WTC11 (cell line): ENCODE results near the gene ABHD17C. TPM values are rescaled to one million over a fixed set of nuclear protein-coding genes. Genes with fewer than 3 reads are reported as not detected.

Source experiments
- ATAC-seq: fragments of 200-7000 bp; cut with Tn5 transposase; 2 replicates; pipeline ENCODE4 v1.10.0; 2021; ENCODE audit warnings: mild to moderate bottlenecking, moderate library complexity
- CTCF ChIA-PET: fragments of 300-600 bp; sonication (Branson Sonifier 250); formaldehyde crosslinking; loops from one replicate; lab custom pipeline; 2021; ENCODE audit warnings: antibody characterized with exemption; lab: Charles Lee
- POLR2A ChIA-PET: fragments of 350-600 bp; sonication (Branson Sonifier 250); formaldehyde crosslinking; loops from one replicate; lab custom pipeline; 2021; ENCODE audit warnings: antibody characterized with exemption; lab: Charles Lee
- DNase-seq: peaks from one replicate; pipeline ENCODE4 v3.0.0; 2021; ENCODE audit warnings: low spot score
- H3K27ac Mint-ChIP-seq: 2 replicates; pipeline ENCODE4 v1.8.0; 2021; ENCODE audit warnings: mixed read lengths
- H3K27me3 Mint-ChIP-seq: 2 replicates; pipeline ENCODE4 v1.8.0; 2021; ENCODE audit warnings: low read depth, mild to moderate bottlenecking, moderate library complexity, mixed read lengths
- H3K36me3 Mint-ChIP-seq: 2 replicates; pipeline ENCODE4 v1.8.0; 2021; ENCODE audit warnings: mixed read lengths
- H3K4me1 Mint-ChIP-seq: 2 replicates; pipeline ENCODE4 v1.8.0; 2022; ENCODE audit warnings: mixed read lengths
- H3K4me3 Mint-ChIP-seq: 2 replicates; pipeline ENCODE4 v1.8.0; 2021; ENCODE audit warnings: mild to moderate bottlenecking, moderate library complexity, mixed read lengths
- H3K9me3 Mint-ChIP-seq: 2 replicates; pipeline ENCODE4 v1.8.0; 2021; ENCODE audit warnings: mixed read lengths
- AR ChIP-seq: fragments of 250-450 bp; sonication (Bioruptor Pico); IDR thresholded peaks from 2 replicates; pipeline ENCODE4 v1.9.0; 2021; ENCODE audit warnings: mild to moderate bottlenecking
- ARID4B ChIP-seq: sonication (generic); formaldehyde crosslinking; IDR thresholded peaks from 2 replicates; pipeline ENCODE4 v1.8.0; 2023; ENCODE audit warnings: missing genetic modification reagents, mild to moderate bottlenecking, borderline replicate concordance
- CDX4 ChIP-seq: fragments of 250-450 bp; sonication (Bioruptor Pico); IDR thresholded peaks from 2 replicates; pipeline ENCODE4 v1.9.0; 2021; ENCODE audit warnings: moderate library complexity, mild to moderate bottlenecking, inconsistent platforms, borderline replicate concordance
- CREM ChIP-seq: sonication (generic); formaldehyde crosslinking; IDR thresholded peaks from 2 replicates; pipeline ENCODE4 v1.8.1; 2022; ENCODE audit warnings: mild to moderate bottlenecking, missing genetic modification reagents, moderate library complexity
- CTCF ChIP-seq: fragments of 200-600 bp; IDR thresholded peaks from 2 replicates; pipeline ENCODE4 v1.8.0; 2022; ENCODE audit warnings: antibody characterized with exemption
- E2F5 ChIP-seq: sonication (generic); formaldehyde crosslinking; IDR thresholded peaks from 2 replicates; pipeline ENCODE4 v1.8.1; 2022; ENCODE audit warnings: mild to moderate bottlenecking, moderate library complexity, missing genetic modification reagents
- FOXJ3 ChIP-seq: sonication (generic); formaldehyde crosslinking; IDR thresholded peaks from 2 replicates; pipeline ENCODE4 v1.9.0; 2021; ENCODE audit warnings: missing genetic modification reagents, mild to moderate bottlenecking, borderline replicate concordance
- MYBL2 ChIP-seq: sonication (generic); formaldehyde crosslinking; IDR thresholded peaks from 2 replicates; pipeline ENCODE4 v1.8.1; 2023; ENCODE audit warnings: mild to moderate bottlenecking, moderate library complexity, missing genetic modification reagents
- NR2C2 ChIP-seq: sonication (generic); formaldehyde crosslinking; IDR thresholded peaks from 2 replicates; pipeline ENCODE4 v1.8.0; 2022; ENCODE audit warnings: mild to moderate bottlenecking, missing genetic modification reagents
- NR3C1 ChIP-seq: sonication (generic); formaldehyde crosslinking; conservative IDR thresholded peaks from 2 replicates; pipeline ENCODE4 v1.8.1; 2023; ENCODE audit warnings: low read depth, mild to moderate bottlenecking, missing genetic modification reagents
- PRRX2 ChIP-seq: fragments of 250-450 bp; sonication (Bioruptor Pico); IDR thresholded peaks from 2 replicates; pipeline ENCODE4 v1.8.0; 2021; ENCODE audit warnings: mild to moderate bottlenecking
- SOX15 ChIP-seq: fragments of 250-450 bp; sonication (Bioruptor Pico); IDR thresholded peaks from 2 replicates; pipeline ENCODE4 v1.9.0; 2021; ENCODE audit warnings: mild to moderate bottlenecking
- SP1 ChIP-seq: sonication (generic); formaldehyde crosslinking; conservative IDR thresholded peaks from 2 replicates; pipeline ENCODE4 v1.8.1; 2022; ENCODE audit warnings: missing genetic modification reagents
- TP53 ChIP-seq: sonication (generic); formaldehyde crosslinking; IDR thresholded peaks from 2 replicates; pipeline ENCODE4 v1.8.1; 2023; ENCODE audit warnings: mild to moderate bottlenecking, missing genetic modification reagents
- ZBTB43 ChIP-seq: sonication (generic); formaldehyde crosslinking; IDR thresholded peaks from 2 replicates; pipeline ENCODE4 v1.8.1; 2023; ENCODE audit warnings: mild to moderate bottlenecking, missing genetic modification reagents
- ZNF219 ChIP-seq: sonication (generic); formaldehyde crosslinking; IDR thresholded peaks from 2 replicates; pipeline ENCODE4 v1.8.0; 2023; ENCODE audit warnings: missing genetic modification reagents, mild to moderate bottlenecking, borderline replicate concordance
- ZNF281 ChIP-seq: sonication (generic); formaldehyde crosslinking; IDR thresholded peaks from 2 replicates; pipeline ENCODE4 v1.8.0; 2023; ENCODE audit warnings: mild to moderate bottlenecking, missing genetic modification reagents
- total RNA-seq: library from RNA; stranded (reverse); gene quantifications from 3 replicates; pipeline ENCODE4 v1.2.3, GENCODE V29; 2021

Gene ABHD17C
- total RNA-seq, 1 experiment from 2014 or later: 29.0 TPM

GRCh38 chr15:80721476-80721875 lies 26.4 kb downstream of the ABHD17C start (continued):
- TF ChIP-seq CTCF (no peak), CDX4 (CRISPR knock-in tag) (no peak), ARID4B (CRISPR knock-in tag) (no peak), SP1 (CRISPR knock-in tag) (no peak), NR3C1 (no peak), E2F5 (CRISPR knock-in tag) (no peak)

- Mint-ChIP-seq H3K27ac (no peak overlapping the region), H3K4me3 (no peak overlapping the region), H3K36me3 (peaks cover 35% of the 10 kb centered on the region), H3K9me3 (peaks cover 33% of the 10 kb centered on the region), H3K27me3 (no peaks in the 10 kb centered on the region), H3K4me1 (peaks cover 21% of the 10 kb centered on the region)
- CTCF ChIA-PET: no interaction called here
- ATAC-seq: no peak
- DNase-seq: no peak
- POLR2A ChIA-PET: interaction anchor here (0.6 kb wide), 1 partner anchor 40 kb away, joined by 3 read pairs; no protein-coding TSS in a partner anchor
- TF ChIP-seq TP53 (CRISPR knock-in tag) (no peak), ZNF281 (no peak), AR (no peak), ZNF219 (CRISPR knock-in tag) (no peak), FOXJ3 (CRISPR knock-in tag) (no peak), MYBL2 (CRISPR knock-in tag) (no peak), ARID4B (CRISPR knock-in tag) (no peak), CREM (CRISPR knock-in tag) (no peak), NR2C2 (CRISPR knock-in tag) (no peak), ZBTB43 (CRISPR knock-in tag) (no peak), SOX15 (CRISPR knock-in tag) (no peak), PRRX2 (no peak)
Measured at GRCh38 chr15:80722811-80723210, 27.7 kb downstream of the ABHD17C start.
